ENCODE data around the gene G6PC1. TPM values are rescaled to one million over a fixed set of nuclear protein-coding genes. Genes with fewer than 3 reads are reported as not detected.

Gene G6PC1
- total RNA-seq, 1 donor from 2014 or later, result not detected

- no peak overlapping the region for H3K4me3 ChIP-seq (ENCODE audit: low read depth, low read length)
- H3K36me3 ChIP-seq (ENCODE audit: control insufficient read depth, insufficient read depth, low read length), result peaks cover 4% of the 10 kb centered on the region
- H3K27me3 ChIP-seq (ENCODE audit: control insufficient read depth, insufficient read depth, low read length), result no peaks in the 10 kb centered on the region
- DNase-seq (ENCODE audit: low read depth) (no peak), FAIRE-seq (no peak)
- TF ChIP-seq, protein P1, sequence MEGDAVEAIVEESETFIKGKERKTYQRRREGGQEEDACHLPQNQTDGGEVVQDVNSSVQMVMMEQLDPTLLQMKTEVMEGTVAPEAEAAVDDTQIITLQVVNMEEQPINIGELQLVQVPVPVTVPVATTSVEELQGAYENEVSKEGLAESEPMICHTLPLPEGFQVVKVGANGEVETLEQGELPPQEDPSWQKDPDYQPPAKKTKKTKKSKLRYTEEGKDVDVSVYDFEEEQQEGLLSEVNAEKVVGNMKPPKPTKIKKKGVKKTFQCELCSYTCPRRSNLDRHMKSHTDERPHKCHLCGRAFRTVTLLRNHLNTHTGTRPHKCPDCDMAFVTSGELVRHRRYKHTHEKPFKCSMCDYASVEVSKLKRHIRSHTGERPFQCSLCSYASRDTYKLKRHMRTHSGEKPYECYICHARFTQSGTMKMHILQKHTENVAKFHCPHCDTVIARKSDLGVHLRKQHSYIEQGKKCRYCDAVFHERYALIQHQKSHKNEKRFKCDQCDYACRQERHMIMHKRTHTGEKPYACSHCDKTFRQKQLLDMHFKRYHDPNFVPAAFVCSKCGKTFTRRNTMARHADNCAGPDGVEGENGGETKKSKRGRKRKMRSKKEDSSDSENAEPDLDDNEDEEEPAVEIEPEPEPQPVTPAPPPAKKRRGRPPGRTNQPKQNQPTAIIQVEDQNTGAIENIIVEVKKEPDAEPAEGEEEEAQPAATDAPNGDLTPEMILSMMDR (IDR thresholded peaks at IDR 0.05; ENCODE audit: insufficient read depth, low read length, severe bottlenecking), result no peak
Observed at GRCh38 chr17:42946812-42947211, 46.2 kb downstream of the G6PC1 start.

- FAIRE-seq (no peak), DNase-seq (ENCODE audit: low read depth) (no peak)
- peaks cover 7% of the 10 kb centered on the region for H3K36me3 ChIP-seq (ENCODE audit: control insufficient read depth, insufficient read depth, low read length)
- TF ChIP-seq, protein P1 (IDR thresholded peaks at IDR 0.05; ENCODE audit: insufficient read depth, low read length, severe bottlenecking), result no peak
- no peak overlapping the region for H3K4me3 ChIP-seq (ENCODE audit: low read depth, low read length)
- no peaks in the 10 kb centered on the region for H3K27me3 ChIP-seq (ENCODE audit: control insufficient read depth, insufficient read depth, low read length)
Observed at GRCh38 chr17:42950044-42950783, 49.6 kb downstream of the G6PC1 start.

Other genes starting within 250 kb of the G6PC1 start
- gene TUBG2, start 241.5 kb upstream of the G6PC1 start, total RNA-seq, result 5.3 and 6.7 TPM in 2 replicates
- 15.3 and 26.9 TPM in 2 replicates for gene PLEKHH3, start 223.8 kb upstream of the G6PC1 start, total RNA-seq
- 0.13 TPM in 1 of 2 replicates, not detected in the other for gene CCR10, start 219.0 kb upstream of the G6PC1 start, total RNA-seq
- 0.51 and 0.53 TPM in 2 replicates for gene CNTNAP1, start 218.3 kb upstream of the G6PC1 start, total RNA-seq
- 16.1 and 18.2 TPM in 2 replicates for gene EZH1, start 155.8 kb upstream of the G6PC1 start, total RNA-seq
- gene RAMP2, start 139.6 kb upstream of the G6PC1 start, total RNA-seq, result not detected in 2 replicates
- gene VPS25, start 127.3 kb upstream of the G6PC1 start, total RNA-seq, result 65.3 and 76.0 TPM in 2 replicates
- gene WNK4, start 120.2 kb upstream of the G6PC1 start, total RNA-seq, result under 0.01 and 0.13 TPM in 2 replicates
- 59.8 and 69.6 TPM in 2 replicates for gene COA3, start 102.1 kb upstream of the G6PC1 start, total RNA-seq
- not detected in 2 replicates for gene CNTD1, start 101.9 kb upstream of the G6PC1 start, total RNA-seq
- 123 and 200 TPM in 2 replicates for gene BECN1, start 76.5 kb upstream of the G6PC1 start, total RNA-seq
- 57.7 and 72.5 TPM in 2 replicates for gene PSME3, start 67.4 kb upstream of the G6PC1 start, total RNA-seq
- 0.79 and 1.0 TPM in 2 replicates for gene AOC2, start 56.2 kb upstream of the G6PC1 start, total RNA-seq
- gene AOC3, start 49.6 kb upstream of the G6PC1 start, total RNA-seq, result 0.26 TPM in 2 replicates
- gene AARSD1, start 63.7 kb downstream of the G6PC1 start, total RNA-seq, result 18.3 and 24.7 TPM in 2 replicates
- under 0.01 and 0.13 TPM in 2 replicates for gene PTGES3L, start 79.3 kb downstream of the G6PC1 start, total RNA-seq
- 10.3 and 11.8 TPM in 2 replicates for gene RUNDC1, start 79.8 kb downstream of the G6PC1 start, total RNA-seq
- 1,341 and 1,431 TPM in 2 replicates for gene RPL27, start 97.6 kb downstream of the G6PC1 start, total RNA-seq
- 0.79 and 2.4 TPM in 2 replicates for gene IFI35, start 106.0 kb downstream of the G6PC1 start, total RNA-seq
- gene VAT1, start 121.6 kb downstream of the G6PC1 start, total RNA-seq, result 88.7 and 101 TPM in 2 replicates
- gene RND2, start 124.4 kb downstream of the G6PC1 start, total RNA-seq, result under 0.01 and 0.38 TPM in 2 replicates
- gene BRCA1, start 224.6 kb downstream of the G6PC1 start, total RNA-seq, result 3.4 and 4.1 TPM in 2 replicates